Measurements from ENCODE around the gene TXNDC15.
A peak's percentile ranks its signal among the peaks of the same experiment; 100 is the strongest.

The TXNDC15 gene

GRCh38 chr5:134840811-134841210 is 33.4 kb upstream of the TXNDC15 start:
- no peaks in the 10 kb centered on the region for H3K27me3 ChIP-seq (ENCODE audit: insufficient read depth, poor library complexity, severe bottlenecking)
- DNase-seq (ENCODE audit: low read depth in 1 of 2, low spot score in 1 of 2), result no peak
- TF ChIP-seq POLR2AphosphoS5 (IDR thresholded peaks at IDR 0.05; ENCODE audit: low read depth), result no peak
- no peak for TF ChIP-seq GABPA (IDR thresholded peaks at IDR 0.05; ENCODE audit: low read depth)
- TF ChIP-seq SPI1 (IDR thresholded peaks at IDR 0.05; ENCODE audit: borderline replicate concordance, low read depth), result no peak
- no peak for TF ChIP-seq REST (IDR thresholded peaks at IDR 0.05; ENCODE audit: insufficient replicate concordance, low read depth)
- no peak for TF ChIP-seq CTCF (IDR thresholded peaks at IDR 0.05; ENCODE audit: insufficient read depth, low read length)
- H3K27ac ChIP-seq (replicated peaks), result no peak overlapping the region
- no peak overlapping the region for H3K4me3 ChIP-seq (replicated peaks; ENCODE audit: insufficient read depth, low read length)

GRCh38 chr5:134844252-134844651 is 29.9 kb upstream of the TXNDC15 start:
- H3K27ac ChIP-seq (replicated peaks), result no peak overlapping the region
- TF ChIP-seq GABPA (IDR thresholded peaks at IDR 0.05; ENCODE audit: low read depth) (no peak), CTCF (IDR thresholded peaks at IDR 0.05; ENCODE audit: insufficient read depth, low read length) (no peak), POLR2AphosphoS5 (IDR thresholded peaks at IDR 0.05; ENCODE audit: low read depth) (no peak), REST (IDR thresholded peaks at IDR 0.05; ENCODE audit: insufficient replicate concordance, low read depth) (no peak), SPI1 (IDR thresholded peaks at IDR 0.05; ENCODE audit: borderline replicate concordance, low read depth) (no peak)
- no peaks in the 10 kb centered on the region for H3K27me3 ChIP-seq (ENCODE audit: insufficient read depth, poor library complexity, severe bottlenecking)
- H3K4me3 ChIP-seq (replicated peaks; ENCODE audit: insufficient read depth, low read length), result no peak overlapping the region
- DNase-seq (ENCODE audit: low read depth in 1 of 2, low spot score in 1 of 2), result no peak

GRCh38 chr5:134845335-134845851 is 28.8 kb upstream of the TXNDC15 start:
- Histone ChIP-seq H3K4me3 (replicated peaks; ENCODE audit: insufficient read depth, low read length) (peak overlapping the region; percentile 59; the same call in 1 of the 2 replicates), H3K27ac (replicated peaks) (peak overlapping the region; percentile 95), H3K27me3 (ENCODE audit: insufficient read depth, poor library complexity, severe bottlenecking) (no peaks in the 10 kb centered on the region)
- TF ChIP-seq POLR2AphosphoS5 (IDR thresholded peaks at IDR 0.05; ENCODE audit: low read depth) (no peak), REST (IDR thresholded peaks at IDR 0.05; ENCODE audit: insufficient replicate concordance, low read depth) (no peak), SPI1 (IDR thresholded peaks at IDR 0.05; ENCODE audit: borderline replicate concordance, low read depth) (no peak), CTCF (IDR thresholded peaks at IDR 0.05; ENCODE audit: insufficient read depth, low read length) (no peak), GABPA (IDR thresholded peaks at IDR 0.05; ENCODE audit: low read depth) (no peak)
- no peak for DNase-seq (ENCODE audit: low read depth in 1 of 2, low spot score in 1 of 2)

All from HL-60 (cell line).